Ishikawa (cell line): ENCODE results near the gene NRXN3.

Experiments
- CEBPB ChIP-seq: IDR thresholded peaks from 2 replicates; pipeline ENCODE4 v1.6.1; 2012
- CREB1 ChIP-seq: IDR thresholded peaks from 2 replicates; pipeline ENCODE4 v1.6.1; 2012; ENCODE audit warnings: low read depth
- EGR1 ChIP-seq: IDR thresholded peaks from 2 replicates; pipeline ENCODE4 v1.6.1; 2012
- EP300 ChIP-seq: IDR thresholded peaks from 2 replicates; pipeline ENCODE4 v1.6.1; 2012; ENCODE audit warnings: borderline replicate concordance
- FOXM1 ChIP-seq: IDR thresholded peaks from 2 replicates; pipeline ENCODE4 v1.6.1; 2012; ENCODE audit warnings: low read depth, borderline replicate concordance
- NFIC ChIP-seq: IDR thresholded peaks from 2 replicates; pipeline ENCODE4 v1.6.1; 2012
- RAD21 ChIP-seq: IDR thresholded peaks from 2 replicates; pipeline ENCODE4 v1.6.1; 2012; ENCODE audit warnings: low read depth
- REST ChIP-seq: IDR thresholded peaks from 2 replicates; pipeline ENCODE4 v1.6.1; 2012; ENCODE audit warnings: low read depth, mild to moderate bottlenecking
- TAF1 ChIP-seq: IDR thresholded peaks from 2 replicates; pipeline ENCODE4 v1.6.1; 2012; ENCODE audit warnings: low read depth, mild to moderate bottlenecking
- TCF12 ChIP-seq: IDR thresholded peaks from 2 replicates; pipeline ENCODE4 v1.6.1; 2012; ENCODE audit warnings: low read depth
- TEAD4 ChIP-seq: IDR thresholded peaks from 2 replicates; pipeline ENCODE4 v1.6.1; 2012
- USF1 ChIP-seq: IDR thresholded peaks from 2 replicates; pipeline ENCODE4 v1.6.1; 2012
- YY1 ChIP-seq: IDR thresholded peaks from 2 replicates; pipeline ENCODE4 v1.6.1; 2012; ENCODE audit warnings: low read depth
- ZBTB7A ChIP-seq: IDR thresholded peaks from 2 replicates; pipeline ENCODE4 v1.6.1; 2012; ENCODE audit warnings: low read depth
- TF ChIP-seq, protein P1 (sequence below): IDR thresholded peaks from 2 replicates; pipeline ENCODE4 v1.6.1; 2012

NRXN3 gene

GRCh38 chr14:78157494-78158437 lies 12.4 kb upstream of the NRXN3 start:
- TF ChIP-seq REST (peak; percentile 95), YY1 (no peak), ZBTB7A (no peak)

- TF ChIP-seq TEAD4 (no peak), TCF12 (no peak), CREB1 (no peak), RAD21 (no peak), FOXM1 (no peak)
- TF ChIP-seq, protein P1, sequence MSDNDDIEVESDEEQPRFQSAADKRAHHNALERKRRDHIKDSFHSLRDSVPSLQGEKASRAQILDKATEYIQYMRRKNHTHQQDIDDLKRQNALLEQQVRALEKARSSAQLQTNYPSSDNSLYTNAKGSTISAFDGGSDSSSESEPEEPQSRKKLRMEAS, result no peak
Observed at GRCh38 chr14:78162202-78162601, 8.0 kb upstream of the NRXN3 start.

DNA sequence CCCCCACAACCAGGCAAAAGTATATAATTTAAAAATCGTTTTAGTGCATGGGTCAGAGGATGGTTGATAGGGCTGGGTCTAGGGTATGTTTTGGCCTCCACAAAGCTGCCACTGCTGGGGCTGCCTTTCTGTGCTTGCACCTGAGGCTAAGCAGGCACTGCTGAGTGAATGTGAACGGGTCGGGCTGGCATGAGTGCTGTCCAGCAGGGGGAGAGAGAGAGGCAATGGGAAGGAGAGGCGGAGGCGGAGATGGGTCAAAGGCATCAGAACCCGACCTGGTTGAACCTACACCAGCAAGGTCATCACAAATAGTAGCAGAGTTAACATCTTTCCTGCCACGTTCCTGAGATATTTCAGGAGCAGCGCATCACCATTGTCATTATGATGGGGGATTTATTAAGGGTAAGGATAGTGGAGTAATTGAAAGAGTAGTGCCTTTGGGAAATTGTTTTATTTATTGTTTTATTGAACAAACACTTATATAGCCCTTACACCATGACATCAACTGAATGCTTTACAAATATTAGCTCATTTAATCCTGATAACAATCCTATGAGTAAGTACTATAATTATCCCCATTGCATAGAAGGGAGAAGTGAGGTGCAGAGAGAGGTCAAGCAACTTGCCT lies 5.8 kb upstream of the NRXN3 start:
- TF ChIP-seq RAD21, result peak; percentile 41
- peak; percentile 30; the same call in 1 of the 2 replicates for TF ChIP-seq REST
- no peak for TF ChIP-seq CEBPB

DNA sequence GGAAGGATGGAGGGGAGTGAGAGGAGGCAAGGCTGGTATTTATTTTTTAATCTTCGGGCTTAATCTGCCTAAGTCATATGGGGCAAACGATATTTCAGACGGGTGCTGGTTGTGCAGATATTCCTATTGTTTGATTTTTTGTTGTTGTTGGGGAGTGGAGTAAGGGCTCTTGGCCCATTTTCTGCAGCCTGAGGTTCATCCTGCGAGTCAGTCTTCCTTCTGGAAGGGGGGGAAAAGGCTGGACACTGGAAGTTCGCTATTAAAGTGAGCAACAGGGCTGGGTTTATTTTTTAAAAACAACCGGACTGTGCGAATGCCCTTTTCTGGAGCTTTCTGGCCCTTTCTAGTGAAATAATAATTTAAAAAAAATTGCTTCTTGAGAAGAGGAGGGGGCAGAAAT lies 2.3 kb downstream of the NRXN3 start:
- no peak for TF ChIP-seq FOXM1
- no peak for TF ChIP-seq TCF12
- TF ChIP-seq CEBPB, result no peak
- no peak for TF ChIP-seq EGR1
- no peak for TF ChIP-seq RAD21

- TF ChIP-seq FOXM1 (no peak), CREB1 (no peak), TEAD4 (no peak), YY1 (no peak), USF1 (no peak), EP300 (no peak), ZBTB7A (no peak), CEBPB (no peak), RAD21 (no peak), NFIC (no peak), EGR1 (no peak), REST (no peak)
- TF ChIP-seq, protein P1, result no peak
Observed at GRCh38 chr14:78173346-78174035, 3.3 kb downstream of the NRXN3 start.

DNA sequence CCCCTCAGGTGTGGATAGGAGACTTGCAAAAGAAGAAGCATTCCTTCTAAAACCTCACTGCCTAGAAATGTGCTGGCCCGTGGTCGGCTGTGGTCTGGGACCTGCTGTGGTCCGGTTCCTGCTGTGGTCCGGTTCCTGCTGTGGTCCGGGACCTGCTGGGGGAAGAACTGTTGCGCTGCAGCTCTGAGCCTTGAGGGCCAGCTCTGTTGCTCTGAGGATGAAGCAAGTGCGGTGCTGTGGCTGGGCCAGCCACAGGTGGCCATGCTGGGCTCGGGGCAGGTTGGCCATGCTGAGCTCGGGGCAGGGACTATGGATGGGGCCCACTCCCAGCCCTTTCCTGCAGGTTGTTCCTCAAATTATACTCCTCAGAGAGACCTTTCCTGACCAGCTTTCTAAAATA lies 5.2 kb downstream of the NRXN3 start:
- TF ChIP-seq REST (no peak), USF1 (no peak), RAD21 (no peak), EP300 (no peak), CEBPB (no peak), ZBTB7A (no peak), TEAD4 (no peak), FOXM1 (no peak), NFIC (no peak), TAF1 (no peak)
- TF ChIP-seq, protein P1, result no peak
